GM12872 (cell line): ENCODE results near the gene NSUN7.

Source experiments
- CTCF ChIP-seq: IDR thresholded peaks from 3 replicates; pipeline ENCODE4 v1.5.1; 2011; ENCODE audit warnings: low read depth, mild to moderate bottlenecking, low read length, moderate library complexity; ENCODE audit not compliant: insufficient read depth

The NSUN7 gene

GRCh38 chr4:40737879-40738278, 11.9 kb upstream of the NSUN7 start:
- TF ChIP-seq CTCF = no peak

GRCh38 chr4:40739347-40739746, 10.4 kb upstream of the NSUN7 start:
- no peak for TF ChIP-seq CTCF

GRCh38 chr4:40744218-40744617, 5.5 kb upstream of the NSUN7 start:
- TF ChIP-seq CTCF = no peak

- TF ChIP-seq CTCF = no peak
These were observed 4.3 kb upstream of the NSUN7 start for GRCh38 chr4:40745285-40745984.

- no peak for TF ChIP-seq CTCF
These were observed 2.4 kb upstream of the NSUN7 start for GRCh38 chr4:40747207-40747835.

- TF ChIP-seq CTCF = no peak
These were observed 905 bp downstream of the NSUN7 start for GRCh38 chr4:40750461-40751258.

GRCh38 chr4:40755616-40756015, 5.9 kb downstream of the NSUN7 start:
- TF ChIP-seq CTCF = no peak
